DMS53 treated with DMSO at 0.1 percent for 48 hours (cell line): ENCODE measurements around the gene NDUFS5.
A peak's percentile ranks its signal among the peaks of the same experiment; 100 is the strongest.
"Not testable (repeated sequence)": the region's sequence is repeated elsewhere in the genome, so short reads cannot be mapped to it uniquely, and the experiment has no call there.

Experiments
- DNase-seq: peaks from one replicate; lab custom pipeline; 2025; ENCODE audit not compliant: unreplicated experiment; lab: John Stamatoyannopoulos, UW

The NDUFS5 gene

GRCh38 chr1:39026051-39026865 is at the start of gene NDUFS5:
Gene NDUFS5 (plus strand): TSS chr1:39026350. CDS start chr1:39028725, 2,375 bp downstream.
- DNase-seq = peak; percentile 88

- not testable (repeated sequence) for DNase-seq
Observed at GRCh38 chr1:38977399-38978244, 48.5 kb upstream of the NDUFS5 start.

- DNase-seq = not testable (repeated sequence)
Observed at GRCh38 chr1:38978245-38978542, 48.0 kb upstream of the NDUFS5 start.

- DNase-seq = not testable (repeated sequence)
Observed at GRCh38 chr1:38979380-38979779, 46.8 kb upstream of the NDUFS5 start.

GRCh38 chr1:38989979-38990378 is 36.2 kb upstream of the NDUFS5 start:
- DNase-seq = no peak

GRCh38 chr1:38990386-38990737 is 35.8 kb upstream of the NDUFS5 start:
- peak; percentile 47 for DNase-seq

GRCh38 chr1:38990738-38991637 is 35.2 kb upstream of the NDUFS5 start, which contains the start of gene AKIRIN1:
Gene AKIRIN1 (plus strand): TSS chr1:38991276. CDS start chr1:38991381, 105 bp downstream.
- DNase-seq = peak; percentile 90

GRCh38 chr1:38991638-38992411 is 34.3 kb upstream of the NDUFS5 start:
- DNase-seq = no peak

GRCh38 chr1:38992412-38993111 is 33.6 kb upstream of the NDUFS5 start:
- DNase-seq = no peak

- DNase-seq = no peak
Observed at GRCh38 chr1:38994196-38994595, 32.0 kb upstream of the NDUFS5 start.

- no peak for DNase-seq
Observed at GRCh38 chr1:38997034-38997900, 28.9 kb upstream of the NDUFS5 start.

GRCh38 chr1:38997901-38998190 is 28.3 kb upstream of the NDUFS5 start:
- no peak for DNase-seq

- no peak for DNase-seq
Observed at GRCh38 chr1:39001516-39002421, 24.4 kb upstream of the NDUFS5 start.

- no peak for DNase-seq
Observed at GRCh38 chr1:39003281-39003680, 22.9 kb upstream of the NDUFS5 start.

GRCh38 chr1:39003794-39004193 is 22.4 kb upstream of the NDUFS5 start:
- no peak for DNase-seq

GRCh38 chr1:39006287-39006686 is 19.9 kb upstream of the NDUFS5 start:
- DNase-seq = no peak

- no peak for DNase-seq
Observed at GRCh38 chr1:39006726-39007645, 19.2 kb upstream of the NDUFS5 start.
